IPS-18c (cell line): ENCODE data around the gene SOAT1.
"Not testable (repeated sequence)": the region's sequence is repeated elsewhere in the genome, so short reads cannot be mapped to it uniquely, and the experiment has no call there.

Source experiments
- H3K4me3 ChIP-seq: 2 replicates; pipeline ENCODE4 v1.7.0; 2013; ENCODE audit warnings: low read depth, mild to moderate bottlenecking, low read length, moderate library complexity; ENCODE audit not compliant: insufficient read depth
- H3K9me3 ChIP-seq: one replicate; pipeline ENCODE4 v1.6.1; 2013; ENCODE audit warnings: mild to moderate bottlenecking, low read length, moderate library complexity; ENCODE audit not compliant: control insufficient read depth, insufficient read depth

SOAT1 gene

GRCh38 chr1:179329862-179330261, 36.3 kb downstream of the SOAT1 start:
- H3K4me3 ChIP-seq = no peak overlapping the region
- no peaks in the 10 kb centered on the region for H3K9me3 ChIP-seq

DNA sequence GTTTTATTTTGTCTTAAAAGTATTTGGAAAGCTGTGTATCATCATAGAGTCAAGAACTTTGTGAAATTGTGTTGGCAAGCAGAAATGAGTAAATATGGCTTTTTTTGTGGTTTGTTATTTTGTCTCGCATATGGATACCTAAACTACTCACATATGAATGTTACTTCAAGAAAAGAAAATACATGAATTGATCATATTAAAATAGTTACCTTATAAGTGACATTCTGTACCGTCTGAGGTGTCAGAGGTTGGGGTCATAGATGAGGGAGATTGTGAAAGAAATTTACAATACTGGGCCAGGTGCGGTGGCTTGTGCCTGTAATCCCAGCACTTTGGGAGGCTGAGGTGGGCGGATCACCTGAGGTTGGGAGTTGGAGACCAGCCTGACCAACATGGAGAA, 40.8 kb downstream of the SOAT1 start:
- Histone ChIP-seq H3K4me3 (no peak overlapping the region), H3K9me3 (no peaks in the 10 kb centered on the region)

DNA sequence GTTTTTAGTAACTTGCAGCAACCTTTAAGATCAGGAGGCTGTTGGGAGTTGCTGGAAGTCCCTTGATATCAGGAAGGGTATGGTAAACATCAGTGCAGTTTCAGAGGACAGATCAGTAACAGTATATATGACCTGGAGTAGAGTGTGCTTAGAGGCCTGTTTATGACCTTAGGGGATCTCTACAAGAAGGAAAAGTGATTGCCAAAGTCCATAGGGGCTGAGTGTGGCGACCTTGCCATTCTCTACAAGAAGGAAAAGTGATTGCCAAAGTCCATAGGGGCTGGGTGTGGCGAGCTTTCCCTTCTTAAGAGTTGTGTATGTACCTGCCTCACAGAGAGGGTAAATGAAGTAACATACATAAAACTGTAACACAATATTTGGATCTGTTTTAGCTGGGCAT, 43.7 kb downstream of the SOAT1 start:
- Histone ChIP-seq H3K9me3 (no peaks in the 10 kb centered on the region), H3K4me3 (no peak overlapping the region)

- H3K9me3 ChIP-seq = no peaks in the 10 kb centered on the region
- no peak overlapping the region for H3K4me3 ChIP-seq
These were observed 44.5 kb downstream of the SOAT1 start for GRCh38 chr1:179337942-179338560.

DNA sequence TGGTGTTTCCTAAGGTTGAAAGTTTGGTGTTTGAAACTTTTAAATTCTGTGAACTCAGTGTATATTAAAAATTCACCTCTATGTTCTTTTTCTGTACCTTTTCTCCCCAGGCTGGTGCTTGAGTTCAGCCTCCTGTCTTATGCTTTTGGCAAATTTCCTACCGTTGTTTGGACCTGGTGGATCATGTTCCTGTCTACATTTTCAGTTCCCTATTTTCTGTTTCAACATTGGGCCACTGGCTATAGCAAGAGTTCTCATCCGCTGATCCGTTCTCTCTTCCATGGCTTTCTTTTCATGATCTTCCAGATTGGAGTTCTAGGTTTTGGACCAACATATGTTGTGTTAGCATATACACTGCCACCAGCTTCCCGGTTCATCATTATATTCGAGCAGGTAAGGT, 47.3 kb downstream of the SOAT1 start:
- Histone ChIP-seq H3K9me3 (no peaks in the 10 kb centered on the region), H3K4me3 (no peak overlapping the region)

DNA sequence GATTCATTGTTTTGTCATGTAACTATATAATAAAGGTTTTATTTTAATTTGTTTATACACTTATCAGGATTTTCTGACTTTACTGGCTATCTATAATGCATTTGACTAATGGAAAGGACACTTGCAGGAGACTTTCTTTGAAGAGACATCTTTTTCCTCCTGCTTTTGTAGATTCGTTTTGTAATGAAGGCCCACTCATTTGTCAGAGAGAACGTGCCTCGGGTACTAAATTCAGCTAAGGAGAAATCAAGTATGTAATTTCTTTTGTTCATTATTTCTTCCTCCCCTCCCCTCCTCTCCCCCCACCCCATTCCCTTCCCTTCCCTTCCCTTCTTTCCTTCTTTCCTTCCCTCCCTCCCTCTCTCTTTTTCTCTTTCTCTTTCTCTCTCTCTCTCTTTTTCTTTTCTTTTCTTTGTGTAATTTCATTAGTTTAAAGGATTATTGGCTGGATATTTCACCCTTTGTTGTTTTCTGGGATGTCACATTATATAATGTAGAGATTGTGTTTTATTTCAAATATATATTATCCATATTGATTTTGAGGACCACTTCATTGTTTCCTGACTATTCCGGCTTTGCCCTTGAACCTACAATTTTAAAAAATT, 48.4 kb downstream of the SOAT1 start:
- Histone ChIP-seq H3K9me3 (peaks cover 2% of the 10 kb centered on the region), H3K4me3 (no peak overlapping the region)

- H3K4me3 ChIP-seq = no peak overlapping the region
- H3K9me3 ChIP-seq = peaks cover 2% of the 10 kb centered on the region
These were observed 49.3 kb downstream of the SOAT1 start for GRCh38 chr1:179342740-179343404.

- H3K4me3 ChIP-seq = no peak overlapping the region
These were observed 57.7 kb downstream of the SOAT1 start for GRCh38 chr1:179351281-179351680.

DNA sequence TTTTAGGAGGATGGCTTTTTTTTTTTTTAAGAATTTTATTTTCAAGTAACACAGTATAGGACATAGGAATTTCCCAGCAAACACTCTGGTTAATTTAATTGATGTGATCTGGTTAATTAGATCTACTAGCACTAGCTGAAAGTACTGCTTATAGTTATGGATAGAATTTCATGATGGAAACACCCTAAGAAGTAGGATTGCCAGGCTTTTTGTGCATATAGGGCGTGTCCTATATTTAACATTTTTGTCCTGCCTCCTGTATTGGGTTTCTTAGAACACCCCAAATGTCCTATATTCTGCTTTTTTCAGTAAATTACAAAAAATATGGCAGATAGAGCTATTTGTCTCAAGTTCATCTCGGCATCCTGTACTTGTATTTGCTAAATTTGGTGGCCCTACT, 58.6 kb downstream of the SOAT1 start:
- Histone ChIP-seq H3K4me3 (no peak overlapping the region), H3K9me3 (no peaks in the 10 kb centered on the region)

More at GRCh38 chr1:179351281-179351680, 57.7 kb downstream of the SOAT1 start:
- peaks cover 2% of the 10 kb centered on the region for H3K9me3 ChIP-seq

- Histone ChIP-seq H3K9me3 (no peaks in the 10 kb centered on the region), H3K4me3 (no peak overlapping the region)
These were observed 59.9 kb downstream of the SOAT1 start for GRCh38 chr1:179353546-179353945.

GRCh38 chr1:179361631-179362030, 68.0 kb downstream of the SOAT1 start:
- not testable (repeated sequence) for H3K4me3 ChIP-seq, H3K9me3 ChIP-seq

GRCh38 chr1:179365342-179366092, 71.9 kb downstream of the SOAT1 start, which contains the start of gene AXDND1:
Gene AXDND1 (plus strand): TSS chr1:179365971. CDS start chr1:179366510, 539 bp downstream.
- Histone ChIP-seq H3K9me3 (no peaks in the 10 kb centered on the region), H3K4me3 (peak within 1 kb of the TSS; percentile 88)

DNA sequence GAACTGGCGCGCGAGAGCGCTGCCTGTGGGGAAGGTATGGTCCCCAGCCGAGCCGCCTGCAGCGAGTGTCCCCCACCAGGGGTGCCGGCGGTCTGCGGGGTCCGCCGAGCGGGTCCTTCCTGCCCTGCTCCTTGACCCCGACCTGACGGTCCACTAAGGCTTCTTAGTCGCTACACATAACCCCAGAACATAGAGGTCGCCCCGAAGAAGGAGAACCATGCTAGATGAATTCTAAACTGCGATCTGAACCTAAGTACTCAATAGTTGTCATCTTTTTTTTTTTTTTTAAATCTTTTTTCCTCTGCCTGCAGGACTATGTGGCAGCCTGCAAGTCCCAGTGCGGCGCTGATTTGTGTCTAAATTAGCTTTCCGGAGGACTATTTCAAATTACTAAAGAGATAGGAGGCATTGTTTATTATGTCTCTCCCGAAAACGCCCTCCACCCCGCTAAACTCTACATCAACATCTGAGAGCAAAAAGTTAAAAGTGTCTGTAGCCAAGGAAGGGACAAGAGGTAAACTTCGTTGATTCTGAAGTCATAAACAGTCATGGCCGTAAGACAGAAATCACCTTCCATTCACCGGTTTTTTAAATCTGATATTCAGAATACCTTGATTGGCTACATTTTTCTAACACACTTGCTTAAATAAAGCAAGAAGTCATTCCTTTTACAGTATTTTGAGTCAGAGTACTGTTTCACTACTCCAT, 72.7 kb downstream of the SOAT1 start:
- H3K4me3 ChIP-seq = peak overlapping the region; percentile 88
- H3K9me3 ChIP-seq = no peaks in the 10 kb centered on the region

DNA sequence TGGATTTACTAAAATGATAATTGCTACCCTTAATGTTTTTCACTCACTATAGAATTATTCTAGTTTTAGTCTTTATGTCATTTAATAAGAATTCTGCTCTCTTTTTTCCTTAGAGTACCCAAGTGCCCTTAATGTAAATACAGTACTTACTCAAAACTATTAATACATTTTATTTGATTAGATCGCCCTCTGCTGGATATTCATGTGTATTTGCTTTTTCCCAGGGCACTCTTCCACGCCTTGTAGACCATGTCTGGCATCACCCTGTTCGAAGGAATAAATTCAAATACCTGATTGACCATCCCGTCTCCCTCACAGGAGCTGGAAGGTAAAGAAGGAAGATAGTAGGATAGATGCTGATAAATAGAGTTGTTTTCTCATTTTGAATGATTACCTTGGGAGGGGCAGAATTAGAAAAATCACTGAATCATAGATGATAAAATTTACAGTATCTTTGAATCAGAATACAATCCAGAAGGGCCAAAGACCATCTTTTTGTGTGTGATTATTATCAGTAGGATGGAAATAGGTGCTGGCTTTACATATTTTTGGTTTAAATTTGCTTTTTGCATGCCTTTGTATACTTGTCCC, 76.2 kb downstream of the SOAT1 start:
- H3K4me3 ChIP-seq = no peak overlapping the region

DNA sequence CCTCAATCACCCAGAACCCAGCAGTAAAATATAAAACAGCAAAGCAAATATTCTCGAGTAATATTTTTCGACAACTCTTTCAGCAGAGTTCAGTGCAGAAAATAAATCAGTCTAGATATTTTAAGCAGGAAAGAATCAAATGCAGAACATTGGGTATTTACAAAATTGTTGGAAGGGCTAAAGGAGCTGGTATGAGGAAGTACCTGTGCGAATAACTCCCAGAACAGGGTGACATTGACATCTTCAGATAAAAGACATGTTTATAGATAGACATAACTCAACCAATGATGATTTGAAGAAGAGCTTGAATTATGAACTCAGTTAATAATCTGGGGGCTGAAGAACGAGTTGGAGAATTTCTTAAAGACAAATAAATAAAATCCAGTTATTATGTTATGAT, 78.6 kb downstream of the SOAT1 start:
- Histone ChIP-seq H3K4me3 (no peak overlapping the region), H3K9me3 (no peaks in the 10 kb centered on the region)

More for the DNA sequence above, 76.2 kb downstream of the SOAT1 start:
- no peaks in the 10 kb centered on the region for H3K9me3 ChIP-seq

DNA sequence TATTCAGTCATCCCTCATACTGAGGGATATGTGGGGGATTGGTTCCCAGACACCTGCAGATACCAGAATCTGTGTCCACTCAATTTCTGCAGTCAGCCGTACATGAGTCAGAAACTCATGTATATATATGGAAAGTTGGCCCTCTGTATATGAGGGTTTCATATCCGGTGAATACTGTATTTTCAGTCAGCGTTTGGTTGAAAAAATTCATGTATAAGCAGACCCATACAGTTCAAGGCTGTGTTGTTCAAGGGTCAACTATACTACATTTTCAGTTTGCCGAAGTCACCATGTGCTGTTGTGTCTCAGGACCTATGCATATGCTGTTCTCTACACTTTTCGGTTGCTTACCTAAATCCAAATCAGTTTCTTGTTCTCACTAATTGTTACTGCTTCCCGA, 82.6 kb downstream of the SOAT1 start:
- H3K9me3 ChIP-seq = no peaks in the 10 kb centered on the region
- no peak overlapping the region for H3K4me3 ChIP-seq

GRCh38 chr1:179380299-179380698, 86.7 kb downstream of the SOAT1 start:
- Histone ChIP-seq H3K4me3 (no peak overlapping the region), H3K9me3 (no peaks in the 10 kb centered on the region)
